HG02763 (cell line): ENCODE results near the gene FHOD3.

Experiments
- ATAC-seq: cut with Tn5 transposase; IDR thresholded peaks from one replicate; pipeline ENCODE4 v1.9.1; 2021; ENCODE audit warnings: mild to moderate bottlenecking, moderate library complexity; ENCODE audit not compliant: unreplicated experiment

The FHOD3 gene

DNA sequence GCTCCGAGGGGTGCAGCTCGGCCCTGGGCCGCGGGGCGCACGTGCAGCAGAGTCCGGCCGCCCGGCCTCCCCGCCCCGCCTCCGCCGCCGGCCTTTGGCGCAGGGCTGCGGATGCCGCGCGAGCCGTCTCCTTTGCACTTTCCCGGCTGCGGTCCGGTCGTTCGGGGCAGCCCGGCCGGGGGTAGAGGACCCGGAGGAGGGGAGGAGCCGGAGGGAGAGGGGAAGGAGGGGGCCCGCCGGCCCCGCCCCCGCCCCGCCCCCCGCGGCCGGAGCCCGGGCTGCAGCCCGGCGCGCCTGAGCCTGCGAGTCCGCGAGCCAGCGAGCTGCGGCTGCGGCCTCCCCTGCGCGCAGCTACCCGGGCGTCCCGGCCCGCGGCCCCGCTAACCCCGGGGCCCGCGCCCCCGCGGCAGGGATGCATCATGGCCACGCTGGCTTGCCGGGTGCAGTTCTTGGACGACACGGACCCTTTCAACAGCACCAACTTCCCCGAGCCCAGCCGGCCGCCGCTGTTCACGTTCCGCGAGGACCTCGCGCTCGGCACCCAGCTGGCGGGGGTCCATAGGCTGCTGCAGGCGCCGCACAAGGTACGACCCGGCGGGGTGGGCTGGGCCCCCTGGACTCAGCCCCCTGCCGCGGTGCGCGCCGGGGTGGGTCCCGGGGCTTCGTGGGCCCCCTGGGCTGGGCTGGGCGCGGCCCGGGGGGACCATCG, at the start of gene FHOD3:
TSS of gene FHOD3 (plus strand) at position 297 of the 709 bp plus-strand sequence. CDS start at position 420, 123 bp downstream.
- peak; percentile 56 for ATAC-seq

- no peak for ATAC-seq
These were observed 48.1 kb upstream of the FHOD3 start for GRCh38 chr18:36249392-36249791.

- ATAC-seq: no peak
These were observed 46.7 kb upstream of the FHOD3 start for GRCh38 chr18:36250827-36251226.

DNA sequence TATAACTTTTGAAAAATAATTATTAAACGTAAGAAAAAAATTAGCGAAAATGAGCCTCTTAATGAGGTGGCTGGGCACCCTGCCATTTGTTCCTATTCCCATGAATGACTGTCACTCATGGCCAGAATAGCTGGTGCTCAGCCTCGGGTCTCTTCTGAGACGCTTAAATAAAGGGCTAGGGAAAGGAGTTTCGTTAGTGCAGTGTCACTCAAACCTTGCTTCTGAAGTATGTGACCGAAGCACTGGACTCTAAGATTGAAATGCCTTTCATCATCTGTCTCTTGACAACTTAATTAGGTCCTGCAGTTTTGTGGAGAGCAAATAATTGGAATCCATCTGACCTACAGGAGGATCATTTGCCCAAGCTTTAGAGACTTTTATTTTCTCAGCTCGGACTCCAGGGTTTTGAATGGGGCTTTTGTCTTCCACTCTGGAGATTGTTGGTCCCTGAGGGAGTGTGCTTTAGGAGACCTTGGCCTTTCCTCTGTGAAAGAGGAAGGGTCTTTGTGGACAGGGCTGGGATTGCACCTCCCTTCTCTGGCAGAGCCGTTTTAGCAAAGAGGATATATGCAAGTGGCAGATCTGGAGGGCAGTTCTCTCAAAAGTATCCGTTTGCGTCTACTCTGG, 42.3 kb upstream of the FHOD3 start:
- no peak for ATAC-seq

DNA sequence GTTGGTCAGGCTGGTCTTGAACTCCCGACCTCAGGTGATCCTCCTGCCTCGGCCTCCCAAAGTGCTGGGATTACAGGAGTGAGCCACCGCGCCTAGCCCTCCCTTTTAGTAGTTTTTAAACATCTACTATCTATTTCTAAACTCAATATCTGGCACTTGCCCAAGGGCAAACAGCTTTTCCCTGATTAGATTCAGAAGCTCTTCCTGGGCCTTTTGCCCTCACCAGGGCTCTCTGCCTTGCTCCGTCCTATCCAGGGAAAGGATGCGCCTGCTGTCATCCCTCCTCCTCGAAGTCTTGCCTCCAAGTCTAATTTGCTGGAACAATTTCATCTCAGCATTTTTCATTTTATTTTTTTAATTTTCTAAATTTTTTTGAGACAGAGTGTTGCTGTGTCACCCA, 41.4 kb upstream of the FHOD3 start:
- ATAC-seq: no peak

DNA sequence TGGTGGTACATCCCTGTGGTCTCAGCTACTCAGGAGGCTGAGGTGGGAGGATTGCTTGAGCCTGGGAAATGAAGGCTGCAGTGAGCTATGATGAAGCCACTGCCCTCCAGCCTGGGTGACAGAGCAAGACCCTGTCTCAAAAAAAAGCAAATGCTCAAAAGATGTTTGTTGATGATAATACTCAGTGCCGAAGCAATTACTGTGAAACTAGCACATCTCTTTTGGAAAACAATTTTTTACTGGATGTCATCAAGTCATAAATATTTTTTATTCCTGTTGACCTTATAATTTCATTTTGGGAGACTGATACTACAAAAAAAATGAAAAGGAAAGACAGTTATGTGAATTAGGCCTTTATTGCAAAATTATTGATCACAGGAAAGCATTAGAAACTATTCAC, 34.5 kb upstream of the FHOD3 start:
- ATAC-seq: no peak

DNA sequence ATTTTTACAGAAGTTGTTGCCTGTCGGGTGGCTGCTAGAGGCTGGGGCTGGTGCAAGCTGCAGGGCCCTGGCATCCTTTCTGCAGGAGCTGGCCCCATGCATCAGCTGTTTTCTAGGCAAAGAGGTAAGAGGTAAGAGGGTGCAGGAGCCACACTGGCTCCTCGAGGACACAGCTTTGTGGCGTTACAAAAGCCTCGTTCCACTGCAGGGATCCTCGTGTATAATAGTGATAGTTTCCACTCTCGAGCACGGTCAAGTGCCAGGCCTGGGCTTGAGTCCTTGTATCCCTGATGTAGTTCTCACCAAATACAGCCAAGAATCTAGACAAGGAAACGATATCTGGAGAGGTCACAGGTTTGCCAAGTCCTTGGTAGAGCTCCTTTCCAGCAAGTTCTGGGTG, 33.2 kb upstream of the FHOD3 start:
- ATAC-seq: no peak

DNA sequence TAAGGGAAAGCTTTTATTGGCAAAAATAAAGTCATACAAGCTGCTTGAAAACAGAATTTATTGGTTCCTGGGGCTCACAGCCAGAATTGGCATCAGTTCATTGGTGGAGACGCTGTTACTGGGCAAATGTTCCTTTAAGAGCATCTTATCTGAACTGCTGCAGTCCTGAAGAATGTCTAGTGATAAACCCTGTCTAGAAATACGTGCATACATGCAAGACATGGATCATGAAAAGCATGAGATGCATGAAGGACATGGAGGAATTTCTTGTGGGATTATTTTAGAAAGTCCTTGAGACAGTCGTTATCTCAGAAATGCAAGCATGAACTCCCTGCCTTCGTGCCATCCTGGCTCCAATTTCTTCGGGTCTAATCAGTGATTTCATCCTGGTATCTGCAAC, 32.5 kb upstream of the FHOD3 start:
- ATAC-seq: no peak

- no peak for ATAC-seq
These were observed 28.4 kb upstream of the FHOD3 start for GRCh38 chr18:36269157-36269556.

GRCh38 chr18:36271153-36271552, 26.4 kb upstream of the FHOD3 start:
- no peak for ATAC-seq

DNA sequence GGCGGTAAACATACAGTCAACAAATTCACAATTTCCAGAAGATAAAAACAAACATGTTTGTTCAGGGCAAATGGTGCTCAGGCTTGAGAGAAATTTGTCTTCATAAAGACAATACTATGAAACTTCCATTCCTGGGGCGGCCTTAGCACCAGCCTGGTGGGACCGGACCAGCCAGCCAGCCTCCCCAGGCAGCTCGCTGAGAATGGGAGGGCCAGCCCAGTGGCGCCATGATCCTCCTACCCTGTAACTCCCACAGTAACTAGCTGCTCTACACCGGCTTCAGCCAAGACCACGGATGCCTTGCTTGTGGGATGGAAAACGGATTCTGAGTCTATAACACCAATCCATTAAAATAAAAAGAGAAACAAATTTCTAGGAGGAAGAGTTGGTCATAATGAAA, 24.2 kb upstream of the FHOD3 start:
- no peak for ATAC-seq

DNA sequence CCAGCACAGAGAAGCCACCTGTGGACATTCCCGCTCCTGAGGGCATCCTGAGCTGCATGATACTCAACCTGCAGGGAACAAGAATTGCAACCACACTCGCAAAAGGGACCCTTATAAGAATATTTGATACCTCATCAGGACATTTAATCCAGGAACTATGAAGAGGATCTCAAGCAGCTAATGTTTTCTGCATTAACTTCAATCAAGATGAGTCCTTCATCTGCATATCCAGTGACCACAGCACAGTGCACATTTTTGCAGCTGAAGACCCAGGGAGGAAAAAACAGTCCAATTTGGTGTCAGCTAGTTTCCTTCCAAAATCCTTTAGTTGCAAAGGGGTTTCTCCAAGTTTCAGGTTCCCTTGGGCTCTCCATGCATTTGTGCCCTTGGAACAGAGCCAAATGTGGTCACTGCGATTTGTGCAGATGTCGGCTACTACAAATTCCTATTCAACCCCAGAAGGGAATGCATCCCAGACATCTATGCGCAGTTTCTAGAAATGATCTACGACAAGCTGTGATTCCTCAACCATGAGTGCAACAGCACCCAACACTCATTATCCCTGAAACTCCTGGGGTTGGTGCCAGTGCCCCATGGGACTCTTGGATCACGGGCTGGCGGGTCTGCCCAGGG, 23.3 kb upstream of the FHOD3 start:
- no peak for ATAC-seq

- ATAC-seq: no peak
These were observed 22.0 kb upstream of the FHOD3 start for GRCh38 chr18:36275561-36275960.

DNA sequence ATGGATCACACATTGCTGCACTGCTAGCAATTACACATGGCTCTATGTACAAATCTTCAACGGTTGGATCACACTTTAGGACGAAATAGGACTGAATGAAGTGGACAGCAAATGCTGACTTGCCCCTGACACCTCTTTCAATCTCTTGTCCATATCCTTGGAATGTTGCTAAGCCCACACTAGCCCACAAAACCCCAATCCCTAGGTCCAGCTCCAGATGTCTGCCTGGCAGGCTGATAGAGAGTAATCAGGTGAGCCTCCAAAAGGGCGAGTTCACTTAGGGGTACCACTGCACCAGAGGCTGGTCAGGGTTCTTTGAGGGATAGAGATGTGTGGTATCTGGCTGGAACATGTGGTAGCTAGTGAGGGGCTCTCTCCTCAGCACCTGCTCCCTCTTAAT, 18.5 kb upstream of the FHOD3 start:
- no peak for ATAC-seq

- no peak for ATAC-seq
These were observed 15.6 kb upstream of the FHOD3 start for GRCh38 chr18:36281936-36282335.

DNA sequence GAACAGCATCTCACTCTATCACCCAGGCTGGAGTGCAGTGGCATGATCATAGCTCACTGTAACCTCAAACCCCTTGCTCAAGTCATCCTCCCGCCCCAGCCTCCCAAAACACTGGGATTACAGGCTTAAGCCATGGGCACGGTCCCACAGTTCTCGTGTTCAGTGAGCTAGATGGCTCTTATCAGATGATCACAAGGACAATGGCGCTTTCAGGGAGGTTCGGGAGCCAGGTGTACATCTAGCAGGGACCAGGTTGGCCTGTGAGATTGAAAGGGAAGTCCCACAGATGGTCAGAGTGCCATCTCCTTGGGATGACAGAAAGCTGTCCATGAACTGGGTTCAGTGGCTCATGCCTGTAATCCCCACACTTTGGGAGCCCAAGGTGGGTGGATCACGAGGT, 14.1 kb upstream of the FHOD3 start:
- ATAC-seq: no peak

- no peak for ATAC-seq
These were observed 13.2 kb upstream of the FHOD3 start for GRCh38 chr18:36284268-36284667.

- ATAC-seq: no peak
These were observed 12.7 kb upstream of the FHOD3 start for GRCh38 chr18:36284671-36285295.

GRCh38 chr18:36287653-36288052, 9.9 kb upstream of the FHOD3 start:
- no peak for ATAC-seq

DNA sequence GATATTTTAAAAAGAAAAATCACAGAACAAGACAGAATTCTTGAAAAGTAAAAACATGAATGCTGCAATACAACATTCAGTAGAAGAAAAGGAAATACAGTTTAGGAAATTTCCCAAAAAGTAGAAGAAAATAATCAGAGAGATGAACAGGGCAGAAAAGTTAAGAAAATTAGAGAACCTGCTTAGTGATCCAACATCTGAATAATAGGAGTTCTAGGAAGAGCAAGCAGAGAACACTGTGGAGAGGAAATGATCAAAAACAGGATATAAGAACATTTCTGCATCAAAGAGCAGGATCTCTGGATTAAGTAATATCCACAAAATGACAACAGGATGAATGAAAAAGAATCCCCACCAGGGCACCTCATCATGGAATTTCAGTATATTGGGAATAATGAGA, 8.8 kb upstream of the FHOD3 start:
- ATAC-seq: no peak

GRCh38 chr18:36294031-36294430, 3.5 kb upstream of the FHOD3 start:
- no peak for ATAC-seq

DNA sequence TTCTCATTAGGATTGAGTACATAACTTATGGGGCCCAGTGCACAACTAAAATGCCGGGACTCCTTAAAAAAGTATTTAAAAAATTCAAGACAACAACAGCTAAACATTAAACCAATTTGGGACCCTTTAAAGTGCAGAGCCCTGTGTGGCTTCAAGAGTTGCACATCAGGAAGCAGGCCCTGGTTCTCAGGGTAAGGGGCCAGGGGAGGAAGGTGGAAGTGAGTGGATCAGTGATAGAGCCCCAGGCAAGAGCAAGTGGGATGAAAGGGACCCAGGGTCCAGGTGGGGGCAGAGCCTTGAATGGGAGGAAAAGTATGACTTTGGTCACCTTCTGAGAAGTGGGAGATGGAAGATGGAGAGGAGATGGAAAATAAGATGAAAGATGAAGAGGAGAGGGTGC, 2.3 kb upstream of the FHOD3 start:
- no peak for ATAC-seq
